ENCODE data around the gene CIT. TPM values are rescaled to one million over a fixed set of nuclear protein-coding genes. Genes with fewer than 3 reads are reported as not detected.
A peak's percentile ranks its signal among the peaks of the same experiment; 100 is the strongest.

CIT gene
- total and polyA plus RNA-seq, 9 of the 15 experiments (the other 6 are each of a cell fraction or from before 2014, with no cell fraction given), result 1.1 to 46.7 (median 21.3) TPM

- TF ChIP-seq POLR3A (IDR thresholded peaks at IDR 0.05; ENCODE audit: borderline replicate concordance, extremely low read depth, insufficient read depth, insufficient read length) (no peak), ESRRB (CRISPR knock-in tag; IDR thresholded peaks at IDR 0.05; ENCODE audit: borderline replicate concordance) (no peak), ZNF445 (CRISPR knock-in tag; IDR thresholded peaks at IDR 0.05; ENCODE audit: low read depth) (no peak), ZNF592 (IDR thresholded peaks at IDR 0.05) (no peak), DLX4 (CRISPR knock-in tag; IDR thresholded peaks at IDR 0.05) (no peak), KAT7 (CRISPR knock-in tag; IDR thresholded peaks at IDR 0.05; ENCODE audit: borderline replicate concordance) (peak; percentile 79; the same call in 1 of the 2 replicates), ZNF318 (IDR thresholded peaks at IDR 0.05; ENCODE audit: borderline replicate concordance in 1 of 2, low read depth in 1 of 2) (no peak), SMAD2 (IDR thresholded peaks at IDR 0.05; ENCODE audit: low read depth, low read length) (no peak), KLF10 (CRISPR knock-in tag; IDR thresholded peaks at IDR 0.05) (no peak), NR4A1 (CRISPR knock-in tag; IDR thresholded peaks at IDR 0.05) (no peak), NR4A1 (tag; IDR thresholded peaks at IDR 0.05) (0 out of 2 replicates have a peak, but pooled peaks have one; percentile 18), STAT5A (IDR thresholded peaks at IDR 0.05; ENCODE audit: borderline replicate concordance, low read length) (no peak; the same call in 1 of the 2 replicates)
Observed at GRCh38 chr12:119667577-119668323, 209.4 kb downstream of the CIT start, which contains the start of gene PRKAB1 (continued).

All from K562 (cell line).